ENCODE results near the gene TXNDC8.

GRCh38 chr9:110254500-110254899 is 83.2 kb downstream of the TXNDC8 start:
- TF ChIP-seq GATA2 (IDR thresholded peaks at IDR 0.05; ENCODE audit: low read depth, low read length) (no peak), GATA3 (IDR thresholded peaks at IDR 0.05; ENCODE audit: low read depth, low read length) (no peak)

All from SH-SY5Y (cell line).